WTC11 (cell line): Measurements from ENCODE around the gene TMC1. TPM values are rescaled to one million over a fixed set of nuclear protein-coding genes. Genes with fewer than 3 reads are reported as not detected.

Source experiments
- ATAC-seq: fragments of 200-7000 bp; cut with Tn5 transposase; 2 replicates; pipeline ENCODE4 v1.10.0; 2021; ENCODE audit warnings: mild to moderate bottlenecking, moderate library complexity
- CTCF ChIA-PET: fragments of 300-600 bp; sonication (Branson Sonifier 250); formaldehyde crosslinking; loops from one replicate; lab custom pipeline; 2021; ENCODE audit warnings: antibody characterized with exemption; lab: Charles Lee
- POLR2A ChIA-PET: fragments of 350-600 bp; sonication (Branson Sonifier 250); formaldehyde crosslinking; loops from one replicate; lab custom pipeline; 2021; ENCODE audit warnings: antibody characterized with exemption; lab: Charles Lee
- DNase-seq: peaks from one replicate; pipeline ENCODE4 v3.0.0; 2021; ENCODE audit warnings: low spot score
- H3K27ac Mint-ChIP-seq: 2 replicates; pipeline ENCODE4 v1.8.0; 2021; ENCODE audit warnings: mixed read lengths
- H3K27me3 Mint-ChIP-seq: 2 replicates; pipeline ENCODE4 v1.8.0; 2021; ENCODE audit warnings: low read depth, mild to moderate bottlenecking, moderate library complexity, mixed read lengths
- H3K36me3 Mint-ChIP-seq: 2 replicates; pipeline ENCODE4 v1.8.0; 2021; ENCODE audit warnings: mixed read lengths
- H3K4me1 Mint-ChIP-seq: 2 replicates; pipeline ENCODE4 v1.8.0; 2022; ENCODE audit warnings: mixed read lengths
- H3K4me3 Mint-ChIP-seq: 2 replicates; pipeline ENCODE4 v1.8.0; 2021; ENCODE audit warnings: mild to moderate bottlenecking, moderate library complexity, mixed read lengths
- H3K9me3 Mint-ChIP-seq: 2 replicates; pipeline ENCODE4 v1.8.0; 2021; ENCODE audit warnings: mixed read lengths
- ATF6 ChIP-seq: sonication (generic); formaldehyde crosslinking; IDR thresholded peaks from 2 replicates; pipeline ENCODE4 v1.8.1; 2023; ENCODE audit warnings: mild to moderate bottlenecking, missing genetic modification reagents
- E2F1 ChIP-seq: sonication (generic); formaldehyde crosslinking; IDR thresholded peaks from 2 replicates; pipeline ENCODE4 v1.8.0; 2022; ENCODE audit warnings: mild to moderate bottlenecking, missing genetic modification reagents
- FOXP4 ChIP-seq: sonication (generic); formaldehyde crosslinking; IDR thresholded peaks from 2 replicates; pipeline ENCODE4 v1.8.0; 2022; ENCODE audit warnings: mild to moderate bottlenecking, missing genetic modification reagents
- IRF1 ChIP-seq: sonication (generic); formaldehyde crosslinking; IDR thresholded peaks from 2 replicates; pipeline ENCODE4 v1.8.0; 2023; ENCODE audit warnings: missing genetic modification reagents
- JAZF1 ChIP-seq: fragments of 250-450 bp; sonication (Bioruptor Pico); IDR thresholded peaks from 2 replicates; pipeline ENCODE4 v1.9.0; 2021; ENCODE audit warnings: moderate library complexity, mild to moderate bottlenecking, inconsistent platforms
- MXD4 ChIP-seq: fragments of 250-450 bp; sonication (Bioruptor Pico); IDR thresholded peaks from 2 replicates; pipeline ENCODE4 v1.8.0; 2021; ENCODE audit warnings: mild to moderate bottlenecking, moderate library complexity, borderline replicate concordance
- NR1H2 ChIP-seq: sonication (generic); formaldehyde crosslinking; IDR thresholded peaks from 2 replicates; pipeline ENCODE4 v1.9.0; 2021; ENCODE audit warnings: mild to moderate bottlenecking, moderate library complexity, missing genetic modification reagents
- RELA ChIP-seq: sonication (generic); formaldehyde crosslinking; IDR thresholded peaks from 2 replicates; pipeline ENCODE4 v1.8.1; 2022; ENCODE audit warnings: missing genetic modification reagents, mild to moderate bottlenecking, borderline replicate concordance
- SMAD3 ChIP-seq: sonication (generic); formaldehyde crosslinking; IDR thresholded peaks from 2 replicates; pipeline ENCODE4 v1.8.0; 2022; ENCODE audit warnings: missing genetic modification reagents, mild to moderate bottlenecking, borderline replicate concordance
- TEAD4 ChIP-seq: sonication (generic); formaldehyde crosslinking; IDR thresholded peaks from 2 replicates; pipeline ENCODE4 v1.8.0; 2022; ENCODE audit warnings: mild to moderate bottlenecking, missing genetic modification reagents
- ZNF317 ChIP-seq: sonication (generic); formaldehyde crosslinking; IDR thresholded peaks from 2 replicates; pipeline ENCODE4 v1.8.1; 2023; ENCODE audit warnings: low read depth, mild to moderate bottlenecking, moderate library complexity, missing genetic modification reagents, borderline replicate concordance
- ZNF532 ChIP-seq: fragments of 250-450 bp; sonication (Bioruptor Pico); IDR thresholded peaks from 2 replicates; pipeline ENCODE4 v1.9.0; 2021; ENCODE audit warnings: mild to moderate bottlenecking, borderline replicate concordance
- total RNA-seq: library from RNA; stranded (reverse); gene quantifications from 3 replicates; pipeline ENCODE4 v1.2.3, GENCODE V29; 2021
- TF ChIP-seq, protein P1 (sequence below): sonication (generic); formaldehyde crosslinking; IDR thresholded peaks from 2 replicates; pipeline ENCODE4 v1.8.0; 2022; ENCODE audit warnings: missing genetic modification reagents
- TF ChIP-seq, protein P2 (sequence below): sonication (generic); formaldehyde crosslinking; IDR thresholded peaks from 2 replicates; pipeline ENCODE4 v1.8.0; 2023; ENCODE audit warnings: mild to moderate bottlenecking, missing genetic modification reagents

Gene TMC1
- total RNA-seq, 1 experiment from 2014 or later, result 0.31 TPM

DNA sequence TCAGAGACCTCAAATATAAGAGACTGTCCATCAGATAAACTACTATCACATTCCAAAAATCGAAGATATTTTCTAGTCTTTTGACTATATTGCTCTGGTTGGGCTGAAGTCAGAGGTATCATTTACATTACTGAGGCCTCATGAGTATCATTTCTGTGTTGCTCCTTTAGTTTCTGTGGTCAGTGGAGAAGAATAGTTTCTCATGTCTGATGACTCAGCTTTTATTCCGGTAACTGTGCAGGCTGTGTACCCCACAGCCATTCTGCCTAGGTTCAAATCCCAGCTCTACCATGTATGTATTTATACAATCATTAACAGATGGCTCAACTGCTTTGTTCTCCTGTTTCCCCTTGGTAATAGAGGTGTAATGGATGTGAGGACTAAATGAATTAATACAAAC is 252.2 kb downstream of the TMC1 start (continued):
- TF ChIP-seq SMAD3 (no peak), ATF6 (CRISPR knock-in tag) (no peak), IRF1 (no peak), MXD4 (CRISPR knock-in tag) (no peak), TEAD4 (CRISPR knock-in tag) (no peak), ZNF317 (CRISPR knock-in tag) (no peak)
- TF ChIP-seq, protein P1, sequence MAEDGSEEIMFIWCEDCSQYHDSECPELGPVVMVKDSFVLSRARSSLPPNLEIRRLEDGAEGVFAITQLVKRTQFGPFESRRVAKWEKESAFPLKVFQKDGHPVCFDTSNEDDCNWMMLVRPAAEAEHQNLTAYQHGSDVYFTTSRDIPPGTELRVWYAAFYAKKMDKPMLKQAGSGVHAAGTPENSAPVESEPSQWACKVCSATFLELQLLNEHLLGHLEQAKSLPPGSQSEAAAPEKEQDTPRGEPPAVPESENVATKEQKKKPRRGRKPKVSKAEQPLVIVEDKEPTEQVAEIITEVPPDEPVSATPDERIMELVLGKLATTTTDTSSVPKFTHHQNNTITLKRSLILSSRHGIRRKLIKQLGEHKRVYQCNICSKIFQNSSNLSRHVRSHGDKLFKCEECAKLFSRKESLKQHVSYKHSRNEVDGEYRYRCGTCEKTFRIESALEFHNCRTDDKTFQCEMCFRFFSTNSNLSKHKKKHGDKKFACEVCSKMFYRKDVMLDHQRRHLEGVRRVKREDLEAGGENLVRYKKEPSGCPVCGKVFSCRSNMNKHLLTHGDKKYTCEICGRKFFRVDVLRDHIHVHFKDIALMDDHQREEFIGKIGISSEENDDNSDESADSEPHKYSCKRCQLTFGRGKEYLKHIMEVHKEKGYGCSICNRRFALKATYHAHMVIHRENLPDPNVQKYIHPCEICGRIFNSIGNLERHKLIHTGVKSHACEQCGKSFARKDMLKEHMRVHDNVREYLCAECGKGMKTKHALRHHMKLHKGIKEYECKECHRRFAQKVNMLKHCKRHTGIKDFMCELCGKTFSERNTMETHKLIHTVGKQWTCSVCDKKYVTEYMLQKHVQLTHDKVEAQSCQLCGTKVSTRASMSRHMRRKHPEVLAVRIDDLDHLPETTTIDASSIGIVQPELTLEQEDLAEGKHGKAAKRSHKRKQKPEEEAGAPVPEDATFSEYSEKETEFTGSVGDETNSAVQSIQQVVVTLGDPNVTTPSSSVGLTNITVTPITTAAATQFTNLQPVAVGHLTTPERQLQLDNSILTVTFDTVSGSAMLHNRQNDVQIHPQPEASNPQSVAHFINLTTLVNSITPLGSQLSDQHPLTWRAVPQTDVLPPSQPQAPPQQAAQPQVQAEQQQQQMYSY (CRISPR knock-in tag), result no peak

- no peak for ATAC-seq
- peaks cover 16% of the 10 kb centered on the region for H3K9me3 Mint-ChIP-seq
- CTCF ChIA-PET, result interaction anchor here (0.6 to 1.0 kb wide), 2 partner anchors 25 to 220 kb away, joined by 4 to 7 read pairs; no protein-coding TSS in a partner anchor
- no peak for TF ChIP-seq NR1H2 (CRISPR knock-in tag)
- TF ChIP-seq JAZF1, result no peak
- TF ChIP-seq E2F1 (CRISPR knock-in tag), result no peak
- TF ChIP-seq ATF6 (CRISPR knock-in tag), result no peak
- TF ChIP-seq RELA (CRISPR knock-in tag), result no peak
- TF ChIP-seq, protein P2, sequence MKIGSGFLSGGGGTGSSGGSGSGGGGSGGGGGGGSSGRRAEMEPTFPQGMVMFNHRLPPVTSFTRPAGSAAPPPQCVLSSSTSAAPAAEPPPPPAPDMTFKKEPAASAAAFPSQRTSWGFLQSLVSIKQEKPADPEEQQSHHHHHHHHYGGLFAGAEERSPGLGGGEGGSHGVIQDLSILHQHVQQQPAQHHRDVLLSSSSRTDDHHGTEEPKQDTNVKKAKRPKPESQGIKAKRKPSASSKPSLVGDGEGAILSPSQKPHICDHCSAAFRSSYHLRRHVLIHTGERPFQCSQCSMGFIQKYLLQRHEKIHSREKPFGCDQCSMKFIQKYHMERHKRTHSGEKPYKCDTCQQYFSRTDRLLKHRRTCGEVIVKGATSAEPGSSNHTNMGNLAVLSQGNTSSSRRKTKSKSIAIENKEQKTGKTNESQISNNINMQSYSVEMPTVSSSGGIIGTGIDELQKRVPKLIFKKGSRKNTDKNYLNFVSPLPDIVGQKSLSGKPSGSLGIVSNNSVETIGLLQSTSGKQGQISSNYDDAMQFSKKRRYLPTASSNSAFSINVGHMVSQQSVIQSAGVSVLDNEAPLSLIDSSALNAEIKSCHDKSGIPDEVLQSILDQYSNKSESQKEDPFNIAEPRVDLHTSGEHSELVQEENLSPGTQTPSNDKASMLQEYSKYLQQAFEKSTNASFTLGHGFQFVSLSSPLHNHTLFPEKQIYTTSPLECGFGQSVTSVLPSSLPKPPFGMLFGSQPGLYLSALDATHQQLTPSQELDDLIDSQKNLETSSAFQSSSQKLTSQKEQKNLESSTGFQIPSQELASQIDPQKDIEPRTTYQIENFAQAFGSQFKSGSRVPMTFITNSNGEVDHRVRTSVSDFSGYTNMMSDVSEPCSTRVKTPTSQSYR (CRISPR knock-in tag), result no peak
- no peak for TF ChIP-seq FOXP4 (CRISPR knock-in tag)
- TF ChIP-seq ZNF532, result no peak
Measured at GRCh38 chr9:72775570-72775969, 254.2 kb downstream of the TMC1 start.

More at GRCh38 chr9:72775570-72775969, 254.2 kb downstream of the TMC1 start:
- H3K36me3 Mint-ChIP-seq, result peaks cover 2% of the 10 kb centered on the region
- 0 out of 2 replicates have a peak, but pooled peaks cover 10% of the 10 kb centered on the region for H3K4me1 Mint-ChIP-seq
- no peaks in the 10 kb centered on the region for H3K27me3 Mint-ChIP-seq
- DNase-seq, result no peak
- POLR2A ChIA-PET, result no interaction called here
- no peak overlapping the region for H3K4me3 Mint-ChIP-seq
- no peak overlapping the region for H3K27ac Mint-ChIP-seq
